SK-N-SH (cell line): ENCODE results near the gene SDF4. TPM values are rescaled to one million over a fixed set of nuclear protein-coding genes. Genes with fewer than 3 reads are reported as not detected.
A peak's percentile ranks its signal among the peaks of the same experiment; 100 is the strongest.

Experiments
- CTCF ChIA-PET: fragments of 300-600, 350-600 bp; formaldehyde crosslinking; extraction: SDS; loops from one replicate; lab custom pipeline; 2021; lab: Yijun Ruan, JAX
- POLR2A ChIA-PET: fragments of 350-600 bp; sonication (Branson Sonifier 250); formaldehyde crosslinking; extraction: SDS; loops from one replicate; lab custom pipeline; 2020; ENCODE audit warnings: antibody characterized with exemption, inconsistent platforms; lab: Yijun Ruan, JAX
- DNase-seq: peaks from one replicate; pipeline ENCODE4 v3.0.0; 2012
- H2AFZ ChIP-seq: fragments of 200-600 bp; sonication (generic); 2 replicates; pipeline ENCODE4 v1.8.1; 2016; ENCODE audit warnings: antibody characterized with exemption, mild to moderate bottlenecking, low read depth
- H3F3A ChIP-seq: fragments of 200-600 bp; sonication (generic); replicated peaks from 2 replicates; pipeline ENCODE3; 2016; ENCODE audit warnings: antibody characterized with exemption, mild to moderate bottlenecking; ENCODE audit not compliant: insufficient read depth
- H3K27ac ChIP-seq, 2 experiments: fragments of 200-500 bp in 1 of 2; fragments of 200-600 bp in 1 of 2; sonication (Bioruptor generic) in 1 of 2; sonication (generic), shearing (Covaris generic) in 1 of 2; 2 replicates each; pipeline versions ENCODE4 v1.5.1 to v1.6.1; 2014 to 2016; ENCODE audit warnings: low read depth in 2 of 2, inconsistent platforms in 1 of 2, low read length in 1 of 2, mild to moderate bottlenecking in 1 of 2, mixed read lengths in 1 of 2
- H3K27me3 ChIP-seq: fragments of 200-600 bp; sonication (generic), shearing (Covaris generic); 2 replicates; pipeline ENCODE4 v1.6.1; 2016; ENCODE audit warnings: mixed run types; ENCODE audit not compliant: insufficient read depth
- H3K36me3 ChIP-seq, 2 experiments: fragments of 200-500 bp in 1 of 2; fragments of 200-600 bp in 1 of 2; sonication (Bioruptor generic) in 1 of 2; sonication (generic) in 1 of 2; replicated peaks in 1 of 2; 2 replicates each; pipeline versions ENCODE3 to v1.5.1; 2014 to 2016; ENCODE audit warnings: low read length in 1 of 2, mild to moderate bottlenecking in 1 of 2; ENCODE audit not compliant: insufficient read depth in 2 of 2, control insufficient read depth in 1 of 2
- H3K4me1 ChIP-seq, 2 experiments: fragments of 200-500 bp in 1 of 2; fragments of 200-600 bp in 1 of 2; sonication (Bioruptor generic) in 1 of 2; sonication (generic), shearing (Covaris generic) in 1 of 2; 2 replicates each; pipeline versions ENCODE4 v1.5.1 to v1.6.1; 2014 to 2016; ENCODE audit warnings: low read depth in 1 of 2, low read length in 1 of 2, mixed run types in 1 of 2; ENCODE audit not compliant: insufficient read depth in 2 of 2, control insufficient read depth in 1 of 2
- H3K4me2 ChIP-seq: fragments of 200-600 bp; sonication (generic), shearing (Covaris generic); 2 replicates; pipeline ENCODE4 v1.6.1; 2017; ENCODE audit warnings: mixed run types
- H3K4me3 ChIP-seq, 2 experiments: fragments of 200-500 bp in 1 of 2; fragments of 200-600 bp in 1 of 2; sonication (Bioruptor generic) in 1 of 2; sonication (generic), shearing (Covaris generic) in 1 of 2; 2 replicates each; pipeline versions ENCODE4 v1.5.1 to v1.8.1; 2014 to 2016; ENCODE audit warnings: low read depth in 2 of 2, inconsistent platforms in 1 of 2, low read length in 1 of 2, mild to moderate bottlenecking in 1 of 2, mixed read lengths in 1 of 2, moderate library complexity in 1 of 2
- H3K79me2 ChIP-seq: fragments of 200-600 bp; sonication (generic); 2 replicates; pipeline ENCODE4 v1.8.1; 2017; ENCODE audit warnings: mild to moderate bottlenecking; ENCODE audit not compliant: insufficient read depth
- H3K9ac ChIP-seq: fragments of 200-600 bp; sonication (generic); 2 replicates; pipeline ENCODE4 v1.6.1; 2017; ENCODE audit warnings: mixed run types
- H3K9me2 ChIP-seq: fragments of 200-600 bp; sonication (generic); 2 replicates; pipeline ENCODE4 v1.6.1; 2017; ENCODE audit warnings: mixed run types
- H3K9me3 ChIP-seq: fragments of 200-600 bp; sonication (generic); 2 replicates; pipeline ENCODE4 v1.6.1; 2017; ENCODE audit warnings: mixed run types, mild to moderate bottlenecking, moderate library complexity
- H4K20me1 ChIP-seq: fragments of 200-600 bp; sonication (generic); 2 replicates; pipeline ENCODE4 v1.6.1; 2017; ENCODE audit warnings: mild to moderate bottlenecking, mixed run types; ENCODE audit not compliant: insufficient read depth
- CTCF ChIP-seq: fragments of 200-600 bp; sonication (generic); IDR thresholded peaks from 2 replicates; pipeline ENCODE4 v1.6.1; 2017; ENCODE audit warnings: antibody characterized with exemption, mild to moderate bottlenecking, moderate library complexity
- EZH2phosphoT487 ChIP-seq: fragments of 200-600 bp; sonication (generic); IDR thresholded peaks from 2 replicates; pipeline ENCODE4 v1.6.1; 2017; ENCODE audit warnings: low read depth, mixed run types, mild to moderate bottlenecking, antibody characterized with exemption, moderate library complexity, borderline replicate concordance
- FOSL2 ChIP-seq: IDR thresholded peaks from 2 replicates; pipeline ENCODE4 v1.4.0; 2012; ENCODE audit warnings: low read depth, mild to moderate bottlenecking, moderate library complexity, borderline replicate concordance
- FOXM1 ChIP-seq: IDR thresholded peaks from 2 replicates; pipeline ENCODE4 v1.4.0; 2012; ENCODE audit warnings: low read depth, mild to moderate bottlenecking
- GABPA ChIP-seq: IDR thresholded peaks from 2 replicates; pipeline ENCODE4 v1.4.0; 2012; ENCODE audit warnings: low read depth, mild to moderate bottlenecking
- GATA2 ChIP-seq: sonication (generic); formaldehyde crosslinking; IDR thresholded peaks from 2 replicates; pipeline ENCODE4 v1.5.0; 2020; ENCODE audit warnings: mild to moderate bottlenecking, missing genetic modification reagents
- IRF3 ChIP-seq: fragments of 150-350 bp; IDR thresholded peaks from 2 replicates; pipeline ENCODE4 v1.6.1; 2016; ENCODE audit warnings: mild to moderate bottlenecking, low read depth, low read length
- JUND ChIP-seq: IDR thresholded peaks from 2 replicates; pipeline ENCODE4 v1.4.0; 2012
- MEF2A ChIP-seq: IDR thresholded peaks from 2 replicates; pipeline ENCODE4 v1.4.0; 2012; ENCODE audit warnings: low read depth, borderline replicate concordance
- NFIC ChIP-seq: IDR thresholded peaks from 2 replicates; pipeline ENCODE4 v1.4.0; 2012; ENCODE audit warnings: borderline replicate concordance
- POLR2AphosphoS5 ChIP-seq: IDR thresholded peaks from 2 replicates; pipeline ENCODE4 v1.6.1; 2012; ENCODE audit warnings: low read depth, low read length
- RCOR1 ChIP-seq: fragments of 150-350 bp; IDR thresholded peaks from 2 replicates; pipeline ENCODE4 v1.6.1; 2017; ENCODE audit warnings: antibody characterized with exemption, low read length
- RFX5 ChIP-seq: IDR thresholded peaks from 2 replicates; pipeline ENCODE4 v1.6.1; 2012; ENCODE audit warnings: mild to moderate bottlenecking, improper control_type of control experiment, low read length
- RXRA ChIP-seq: IDR thresholded peaks from 2 replicates; pipeline ENCODE4 v1.4.0; 2012; ENCODE audit warnings: low read depth, mild to moderate bottlenecking, borderline replicate concordance
- SMC3 ChIP-seq: IDR thresholded peaks from 2 replicates; pipeline ENCODE4 v1.6.1; 2012; ENCODE audit warnings: low read depth, low read length, improper control_type of control experiment
- TEAD4 ChIP-seq: IDR thresholded peaks from 2 replicates; pipeline ENCODE4 v1.4.0; 2012; ENCODE audit warnings: mild to moderate bottlenecking, borderline replicate concordance; ENCODE audit not compliant: insufficient read depth
- USF1 ChIP-seq: IDR thresholded peaks from 2 replicates; pipeline ENCODE4 v1.4.0; 2012; ENCODE audit warnings: low read depth, borderline replicate concordance
- WGBS: methylation state at CpG from one replicate; pipeline ENCODE4 v1.1.6; 2017; ENCODE audit warnings: low lambda C conversion rate; 5-methylcytosine and 5-hydroxymethylcytosine counted together
- polyA plus RNA-seq, 3 experiments: library from polyadenylated mRNA; depleted of rRNA; stranded (reverse); fragments of >200 nt; gene quantifications; 2 replicates each; pipeline ENCODE4 v1.2.3, GENCODE V29; 2012

The SDF4 gene
- polyA plus RNA-seq, 1 of the 3 experiments (the other 2 are of a cell fraction) = 265 TPM

GRCh38 chr1:1182491-1183220 is 49.1 kb downstream of the SDF4 start (continued):
- TF ChIP-seq CTCF (no peak), IRF3 (no peak), SMC3 (no peak), USF1 (no peak), TEAD4 (no peak), FOXM1 (no peak)

- WGBS = 75% methylated on average over 11 of the region's 21 CpGs
Observed at GRCh38 chr1:1181938-1182410, 49.8 kb downstream of the SDF4 start.

More at GRCh38 chr1:1181938-1182410, 49.8 kb downstream of the SDF4 start:
- no peaks in the 10 kb centered on the region for H3K27me3 ChIP-seq
- H3K36me3 ChIP-seq = no peaks in the 10 kb centered on the region
- no peak overlapping the region for H3K27ac ChIP-seq
- H3K9me2 ChIP-seq = no peaks in the 10 kb centered on the region
- no peak overlapping the region for H3K4me3 ChIP-seq
- H4K20me1 ChIP-seq = no peaks in the 10 kb centered on the region
- TF ChIP-seq JUND (no peak), RCOR1 (no peak), GABPA (no peak), RFX5 (no peak), FOSL2 (no peak), RXRA (no peak), GATA2 (CRISPR knock-in tag) (no peak), POLR2AphosphoS5 (no peak), EZH2phosphoT487 (no peak), CTCF (no peak), NFIC (no peak), MEF2A (no peak), TEAD4 (no peak), IRF3 (no peak)
- TF ChIP-seq, all 33 proteins: peak for 0
- ChIA-PET POLR2A (no interaction called here), CTCF (interaction anchor here (1.1 to 1.7 kb wide), 2 partner anchors 13 to 19 kb away, joined by 3 read pairs; no protein-coding TSS in a partner anchor)
- peak; percentile 44 for DNase-seq
- no peaks in the 10 kb centered on the region for H3K79me2 ChIP-seq
- H3K9me3 ChIP-seq = no peaks in the 10 kb centered on the region
- no peaks in the 10 kb centered on the region for H3K4me1 ChIP-seq
- H3K9ac ChIP-seq = no peak overlapping the region
- H3K4me2 ChIP-seq = no peak overlapping the region
- H2AFZ ChIP-seq = no peak overlapping the region
- H3F3A ChIP-seq = no peaks in the 10 kb centered on the region
